Spleen (tissue), 11 donors: ENCODE data around the gene STAC2. TPM values are rescaled to one million over a fixed set of nuclear protein-coding genes. Genes with fewer than 3 reads are reported as not detected.

Experiments
- DNase-seq: peaks from one replicate; pipeline ENCODE4 v3.0.0-alpha.2; 2020
- H3K27ac ChIP-seq, 8 donors: fragments of 200-600 bp; sonication (generic) in 7 of 8; 1 replicate in 4 of 8; 2 replicates in 4 of 8; pipeline versions ENCODE4 v1.5.0 to v1.8.0; 2016 to 2021; ENCODE audit warnings: inconsistent platforms in 4 of 8, mild to moderate bottlenecking in 4 of 8, moderate library complexity in 1 of 8
- H3K27me3 ChIP-seq, 7 donors: fragments of 200-600 bp; sonication (generic) in 6 of 7; replicated peaks in 1 of 7; 1 replicate in 4 of 7; 2 replicates in 3 of 7; pipeline versions ENCODE4 v1.5.0 to v1.8.0; 2016 to 2021; ENCODE audit warnings: inconsistent platforms in 3 of 7, mild to moderate bottlenecking in 1 of 7
- H3K36me3 ChIP-seq, 6 donors: fragments of 200-600 bp; sonication (generic) in 5 of 6; 1 replicate in 4 of 6; 2 replicates in 2 of 6; pipeline versions ENCODE4 v1.5.0 to v1.8.0; 2016 to 2021; ENCODE audit warnings: inconsistent platforms in 2 of 6
- H3K4me1 ChIP-seq, 6 donors: fragments of 200-600 bp; sonication (generic) in 5 of 6; 1 replicate in 3 of 6; 2 replicates in 3 of 6; pipeline versions ENCODE4 v1.5.0 to v1.8.0; 2016 to 2021; ENCODE audit warnings: inconsistent platforms in 3 of 6
- H3K4me3 ChIP-seq, 8 donors: fragments of 200-600 bp; sonication (generic) in 7 of 8; 1 replicate in 4 of 8; 2 replicates in 4 of 8; pipeline versions ENCODE4 v1.5.0 to v1.8.0; 2016 to 2021; ENCODE audit warnings: inconsistent platforms in 4 of 8, mild to moderate bottlenecking in 4 of 8, moderate library complexity in 2 of 8
- H3K9me3 ChIP-seq, 8 donors: fragments of 200-600 bp; sonication (generic) in 7 of 8; 1 replicate in 4 of 8; 2 replicates in 4 of 8; pipeline versions ENCODE4 v1.5.0 to v1.8.0; 2016 to 2021; ENCODE audit warnings: inconsistent platforms in 4 of 8
- POLR2A ChIP-seq, 3 donors: fragments of 450-650 bp; IDR thresholded peaks; one replicate each; pipeline ENCODE4 v1.5.1; 2017; ENCODE audit warnings: antibody characterized with exemption in 3 of 3, mild to moderate bottlenecking in 1 of 3
- POLR2AphosphoS5 ChIP-seq, 3 donors: sonication (generic); formaldehyde crosslinking; IDR thresholded peaks; one replicate each; pipeline ENCODE4 v1.5.1; 2017; ENCODE audit warnings: antibody characterized with exemption in 3 of 3
- WGBS, 5 donors: extraction: QIAGEN DNeasy Blood & Tissue Kit in 3 of 5; methylation state at CpG; one replicate each; pipeline versions ENCODE4 v1.1.5 to v1.1.7; 2013 to 2018; 5-methylcytosine and 5-hydroxymethylcytosine counted together
- intact Hi-C: fragments of 100-400 bp; cut with DNase I; formaldehyde crosslinking; loops from one replicate; pipeline ENCODE4 v1.15.0; 2023; ENCODE audit warnings: low total_unique reads
- polyA plus RNA-seq, 3 donors: library from polyadenylated mRNA; stranded (reverse); fragments of 200-250 nt; gene quantifications; one replicate each; pipeline ENCODE4 v1.2.1, GENCODE V29; 2013
- total RNA-seq, 7 donors: library from RNA; depleted of rRNA in 3 of 7; stranded (reverse); fragments of >200 nt in 3 of 7; fragmentation: NEBNext Ultra II Directional in 4 of 7; extraction: Animal tissue kit (Norgen Biotek cat#: 25700) in 4 of 7; gene quantifications; one replicate each; pipeline versions ENCODE4 v1.1.0 to v1.2.1, GENCODE V29; 2016 to 2021
- TF ChIP-seq, protein P1 (sequence below), 11 experiments: fragments of 200-600 bp in 7 of 11; fragments of 450-650 bp in 4 of 11; sonication (generic) in 4 of 11; IDR thresholded peaks in 8 of 11; conservative IDR thresholded peaks in 3 of 11; 1 replicate in 7 of 11; 2 replicates in 4 of 11; pipeline versions ENCODE4 v1.4.0 to v1.8.0; 2016 to 2021; ENCODE audit warnings: antibody characterized with exemption in 11 of 11, inconsistent platforms in 4 of 11, mild to moderate bottlenecking in 1 of 11
- donor health status: healthy with polysubstance abuse.
- donor health status: DM: no; HTN: no; CAD: no; lungs with moderate emphysema.
- donor health status: DM: no; HTN: no; CAD: no.
- donor health status: Bipolar disorder and iron deficiency.
- donor health status: healthy.
- donor health status: DM: no; HTN: no; CAD: no.
- donor health status: DM: yes; HTN: yes; CAD: no.

Gene STAC2
- total and polyA plus RNA-seq, 10 donors, result 0.06 to 0.56 (median 0.27) TPM; not detected in 7

DNA sequence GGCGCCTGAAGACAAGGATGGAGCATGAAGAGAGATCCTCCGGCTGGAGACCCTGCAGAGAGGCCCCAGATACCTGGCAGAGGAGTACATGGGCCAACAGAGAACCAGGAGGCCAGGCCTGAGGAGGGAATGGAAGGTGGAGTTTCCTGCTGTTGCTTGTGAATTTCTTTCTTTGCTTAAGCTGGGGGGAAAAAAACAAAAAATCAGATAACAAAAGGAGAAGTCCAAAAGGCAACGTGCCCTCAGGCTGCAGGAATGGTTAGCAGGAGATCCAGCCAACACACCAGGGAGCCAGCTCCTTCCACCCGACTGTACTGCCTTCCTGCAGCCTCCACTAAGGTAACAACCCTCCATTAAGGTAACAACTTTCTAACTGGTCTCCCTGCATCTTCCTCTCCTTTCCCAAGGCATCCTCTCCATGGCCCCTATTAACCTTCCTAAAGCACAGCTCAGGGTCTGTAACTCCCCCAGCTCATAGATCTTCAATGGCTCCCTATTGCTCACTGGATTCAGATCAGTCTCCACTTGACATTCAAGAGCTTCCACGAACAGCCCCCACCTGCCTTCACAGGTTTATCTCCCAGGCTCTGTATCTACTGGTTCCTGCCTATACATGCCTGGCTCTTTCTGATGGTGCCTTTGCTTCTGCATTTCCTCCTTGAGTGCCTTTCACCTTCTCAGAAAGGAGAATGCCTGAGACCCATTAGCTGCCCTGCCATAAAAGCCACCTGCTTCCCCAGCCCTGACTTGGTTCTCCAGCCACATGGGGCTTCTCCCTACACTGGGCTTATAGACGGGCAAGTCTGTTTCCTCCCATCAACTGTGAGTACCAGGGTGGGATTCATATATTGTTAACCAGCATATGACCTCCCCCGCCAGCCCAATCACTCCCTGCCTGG, 59.1 kb downstream of the STAC2 start:
- TF ChIP-seq, protein P1, sequence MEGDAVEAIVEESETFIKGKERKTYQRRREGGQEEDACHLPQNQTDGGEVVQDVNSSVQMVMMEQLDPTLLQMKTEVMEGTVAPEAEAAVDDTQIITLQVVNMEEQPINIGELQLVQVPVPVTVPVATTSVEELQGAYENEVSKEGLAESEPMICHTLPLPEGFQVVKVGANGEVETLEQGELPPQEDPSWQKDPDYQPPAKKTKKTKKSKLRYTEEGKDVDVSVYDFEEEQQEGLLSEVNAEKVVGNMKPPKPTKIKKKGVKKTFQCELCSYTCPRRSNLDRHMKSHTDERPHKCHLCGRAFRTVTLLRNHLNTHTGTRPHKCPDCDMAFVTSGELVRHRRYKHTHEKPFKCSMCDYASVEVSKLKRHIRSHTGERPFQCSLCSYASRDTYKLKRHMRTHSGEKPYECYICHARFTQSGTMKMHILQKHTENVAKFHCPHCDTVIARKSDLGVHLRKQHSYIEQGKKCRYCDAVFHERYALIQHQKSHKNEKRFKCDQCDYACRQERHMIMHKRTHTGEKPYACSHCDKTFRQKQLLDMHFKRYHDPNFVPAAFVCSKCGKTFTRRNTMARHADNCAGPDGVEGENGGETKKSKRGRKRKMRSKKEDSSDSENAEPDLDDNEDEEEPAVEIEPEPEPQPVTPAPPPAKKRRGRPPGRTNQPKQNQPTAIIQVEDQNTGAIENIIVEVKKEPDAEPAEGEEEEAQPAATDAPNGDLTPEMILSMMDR (IDR thresholded peaks at IDR 0.05 in 8 of 11, conservative IDR thresholded peaks at IDR 0.05 in 3 of 11), result no peak
- TF ChIP-seq POLR2AphosphoS5 (IDR thresholded peaks at IDR 0.05) (no peak), POLR2A (IDR thresholded peaks at IDR 0.05) (no peak)
- Histone ChIP-seq H3K4me3 (no peak overlapping the region), H3K27ac (peak overlapping the region in 2 of 8 donors; percentile 3 to 17), H3K27me3 (peaks cover 0 to 36% (median 15%) of the 10 kb centered on the region in 7 donors), H3K9me3 (peaks cover 0 to 4% (median 0%) of the 10 kb centered on the region in 8 donors), H3K4me1 (peaks cover 13 to 44% (median 37%) of the 10 kb centered on the region in 6 donors), H3K36me3 (no peaks in the 10 kb centered on the region)
- DNase-seq, result no peak
- intact Hi-C loops, result no loop called here
- WGBS, 5 donors, result 41 to 52% (median 46%) methylated on average over 7 of the region's 7 CpGs

DNA sequence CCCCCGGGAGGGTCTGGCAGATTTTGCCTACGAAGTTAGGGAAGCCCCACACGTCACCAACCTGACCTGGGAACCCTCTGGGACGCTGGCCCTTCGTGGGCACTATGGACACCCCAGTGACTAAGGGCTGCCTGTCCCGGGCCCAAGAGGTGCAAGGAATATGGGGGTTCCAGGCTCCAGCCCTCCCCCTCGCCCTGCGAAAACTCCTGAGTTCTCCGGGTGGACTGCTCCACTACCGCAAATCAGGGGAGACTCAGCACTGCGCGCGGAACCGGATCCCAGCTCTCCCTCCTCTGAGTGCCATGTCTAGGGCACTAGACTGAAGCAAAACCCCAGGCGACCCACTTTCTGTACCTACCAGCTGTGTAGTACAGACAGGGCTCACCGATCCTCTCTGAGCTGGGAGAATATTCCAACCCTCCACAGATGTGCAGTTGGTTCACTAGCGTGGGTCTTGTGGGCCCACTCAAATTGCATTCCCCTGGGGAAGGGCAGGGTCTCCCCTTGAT, 59.9 kb downstream of the STAC2 start, which contains the start of gene ARL5C:
ARL5C (minus strand) TSS at position 321 of the 509 bp plus-strand sequence. CDS start 401 bp downstream, outside the sequence.
- Histone ChIP-seq H3K27me3 (peaks cover 0 to 36% (median 15%) of the 10 kb centered on the region in 7 donors), H3K36me3 (no peaks in the 10 kb centered on the region), H3K27ac (peak within 1 kb of the TSS in 5 of 8 donors; percentile 3 to 65 (median 45)), H3K4me3 (peak within 1 kb of the TSS; percentile 36 to 79 (median 49)), H3K9me3 (peaks cover 0 to 4% (median 0%) of the 10 kb centered on the region in 8 donors), H3K4me1 (peaks cover 13 to 44% (median 37%) of the 10 kb centered on the region in 6 donors)
- no peak for DNase-seq
- intact Hi-C loops, result no loop called here
- WGBS, 5 donors, result 51 to 81% (median 53%) methylated on average over 10 to 17 of the region's 17 CpGs
- TF ChIP-seq, protein P1 (IDR thresholded peaks at IDR 0.05 in 8 of 11, conservative IDR thresholded peaks at IDR 0.05 in 3 of 11), result no peak
- TF ChIP-seq POLR2AphosphoS5 (IDR thresholded peaks at IDR 0.05) (no peak), POLR2A (IDR thresholded peaks at IDR 0.05) (no peak)

DNA sequence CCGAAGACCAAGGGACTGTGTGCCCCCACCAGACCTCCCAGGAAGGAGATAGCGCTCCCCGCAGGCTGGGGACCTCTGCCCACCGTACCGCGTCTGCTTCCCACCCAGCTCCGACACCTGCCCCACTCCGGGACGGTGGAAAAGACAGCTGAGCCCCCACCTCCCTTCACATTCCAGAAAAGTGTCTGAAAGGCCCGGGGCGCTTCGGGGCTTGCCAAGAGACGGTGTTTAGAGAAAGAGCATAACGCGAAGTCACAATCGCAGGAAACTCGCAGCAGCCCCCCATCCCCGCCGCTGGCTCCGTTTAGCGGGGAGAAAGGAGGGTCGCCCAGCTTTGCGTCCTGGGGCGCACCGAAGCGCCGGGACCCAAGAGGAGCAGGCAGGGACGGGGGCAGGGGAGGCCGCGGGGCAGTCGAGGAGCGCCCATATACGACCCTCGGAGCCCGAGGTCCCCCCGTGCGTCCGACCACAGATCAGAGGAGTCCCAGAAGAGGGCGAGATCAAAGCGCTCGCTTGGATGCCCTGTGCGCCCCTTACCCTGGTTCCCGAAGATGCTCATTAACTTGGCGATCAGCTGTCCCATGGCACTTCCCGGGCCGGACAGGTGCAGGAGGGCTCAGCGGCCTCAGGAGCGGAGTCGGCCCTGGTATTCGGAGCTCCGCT, 60.4 kb downstream of the STAC2 start:
- no peaks in the 10 kb centered on the region for H3K36me3 ChIP-seq
- H3K27ac ChIP-seq, result peak overlapping the region in 4 of 8 donors; percentile 28 to 65 (median 50)
- peaks cover 0 to 4% (median 0%) of the 10 kb centered on the region in 8 donors for H3K9me3 ChIP-seq
- no peak for DNase-seq
- WGBS, 5 donors, result 9 to 14% (median 12%) methylated on average over 20 to 51 of the region's 51 CpGs
- TF ChIP-seq POLR2AphosphoS5 (IDR thresholded peaks at IDR 0.05) (no peak), POLR2A (IDR thresholded peaks at IDR 0.05) (no peak)
- TF ChIP-seq, protein P1 (IDR thresholded peaks at IDR 0.05 in 8 of 11, conservative IDR thresholded peaks at IDR 0.05 in 3 of 11), result no peak
- H3K4me3 ChIP-seq, result peak overlapping the region; percentile 36 to 79 (median 49)
- peaks cover 13 to 44% (median 37%) of the 10 kb centered on the region in 6 donors for H3K4me1 ChIP-seq
- peaks cover 0 to 40% (median 15%) of the 10 kb centered on the region in 7 donors for H3K27me3 ChIP-seq
- intact Hi-C loops, result no loop called here
